ENCODE results near the gene NADK2. TPM values are rescaled to one million over a fixed set of nuclear protein-coding genes. Genes with fewer than 3 reads are reported as not detected.

Gene NADK2
- total RNA-seq, 1 experiment from 2014 or later = 21.2 TPM

DNA sequence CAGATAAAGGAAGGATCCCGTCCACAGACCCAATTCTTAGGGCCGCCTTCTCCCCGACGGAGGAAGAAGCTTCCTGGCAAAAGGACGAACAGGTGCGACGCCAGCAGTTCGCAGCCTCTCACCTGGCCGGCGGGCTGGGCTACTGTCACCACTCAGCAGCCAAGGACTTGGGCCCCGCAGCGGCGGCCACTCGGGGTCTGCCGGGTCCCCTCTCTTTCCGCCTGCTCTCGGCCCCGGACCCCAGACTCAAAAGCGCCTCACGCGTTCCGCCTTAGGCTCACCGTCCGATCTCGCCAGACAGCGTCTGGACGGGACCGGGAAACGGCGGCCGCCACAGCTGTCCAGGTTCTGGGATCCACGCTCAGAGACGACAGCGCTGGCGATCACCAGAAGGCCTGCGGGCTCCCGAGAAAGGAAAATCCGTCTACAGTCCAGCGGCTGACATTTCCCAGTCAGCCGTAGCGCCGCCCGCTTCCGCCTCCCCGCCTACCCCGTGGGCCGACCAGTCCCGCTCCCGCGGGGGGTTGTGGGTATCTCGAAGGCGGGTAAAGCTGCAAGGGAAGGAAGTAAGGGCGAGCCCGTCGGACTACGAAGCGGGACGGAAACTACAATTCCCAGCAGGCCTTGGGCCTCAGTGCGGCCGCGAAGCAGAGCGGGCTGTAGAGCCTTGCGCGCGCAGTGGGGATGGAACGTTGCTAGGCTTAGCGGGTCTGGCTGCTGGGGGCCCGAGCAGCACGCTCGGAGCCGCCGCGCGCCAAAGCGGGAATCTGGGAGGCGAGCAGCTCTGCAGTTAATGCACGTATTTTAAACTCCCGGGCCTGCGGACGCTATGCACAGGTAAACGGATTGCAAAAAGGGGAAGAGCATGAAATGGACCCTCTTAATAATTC, 90.0 kb downstream of the NADK2 start, which contains the start of the genes LMBRD2 and SKP2 (continued):
- TF ChIP-seq, protein P1, sequence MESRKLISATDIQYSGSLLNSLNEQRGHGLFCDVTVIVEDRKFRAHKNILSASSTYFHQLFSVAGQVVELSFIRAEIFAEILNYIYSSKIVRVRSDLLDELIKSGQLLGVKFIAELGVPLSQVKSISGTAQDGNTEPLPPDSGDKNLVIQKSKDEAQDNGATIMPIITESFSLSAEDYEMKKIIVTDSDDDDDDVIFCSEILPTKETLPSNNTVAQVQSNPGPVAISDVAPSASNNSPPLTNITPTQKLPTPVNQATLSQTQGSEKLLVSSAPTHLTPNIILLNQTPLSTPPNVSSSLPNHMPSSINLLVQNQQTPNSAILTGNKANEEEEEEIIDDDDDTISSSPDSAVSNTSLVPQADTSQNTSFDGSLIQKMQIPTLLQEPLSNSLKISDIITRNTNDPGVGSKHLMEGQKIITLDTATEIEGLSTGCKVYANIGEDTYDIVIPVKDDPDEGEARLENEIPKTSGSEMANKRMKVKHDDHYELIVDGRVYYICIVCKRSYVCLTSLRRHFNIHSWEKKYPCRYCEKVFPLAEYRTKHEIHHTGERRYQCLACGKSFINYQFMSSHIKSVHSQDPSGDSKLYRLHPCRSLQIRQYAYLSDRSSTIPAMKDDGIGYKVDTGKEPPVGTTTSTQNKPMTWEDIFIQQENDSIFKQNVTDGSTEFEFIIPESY (IDR thresholded peaks at IDR 0.05; ENCODE audit: extremely low read depth, insufficient replicate concordance, low read length) = no peak
- TF ChIP-seq ELF1 (IDR thresholded peaks at IDR 0.05; ENCODE audit: borderline replicate concordance, low read depth) = peak; percentile 93
- peak; percentile 79 for TF ChIP-seq SIN3A (IDR thresholded peaks at IDR 0.05; ENCODE audit: low read depth)
- peak; percentile 32 for TF ChIP-seq TCF7L2 (IDR thresholded peaks at IDR 0.05; ENCODE audit: borderline replicate concordance, extremely low read depth, insufficient read depth, insufficient read length)
- TF ChIP-seq EZH2 (IDR thresholded peaks at IDR 0.05) = no peak

GRCh38 chr5:36150676-36151433, 90.9 kb downstream of the NADK2 start:
- CTCF ChIA-PET = interaction anchor here (0.9 to 2.5 kb wide), 4 partner anchors 27 to 545 kb away, joined by 3 to 13 read pairs (median 7); partner anchors contain the start of gene NADK2
- peak; percentile 43 for ATAC-seq
- no peaks in the 10 kb centered on the region for H3K27me3 ChIP-seq (ENCODE audit: insufficient read depth, low read length)
- TF ChIP-seq, protein P2, sequence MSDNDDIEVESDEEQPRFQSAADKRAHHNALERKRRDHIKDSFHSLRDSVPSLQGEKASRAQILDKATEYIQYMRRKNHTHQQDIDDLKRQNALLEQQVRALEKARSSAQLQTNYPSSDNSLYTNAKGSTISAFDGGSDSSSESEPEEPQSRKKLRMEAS (IDR thresholded peaks at IDR 0.05) = 0 out of 2 replicates have a peak, but pooled peaks have one; percentile 28
- TF ChIP-seq YY1 (IDR thresholded peaks at IDR 0.05; ENCODE audit: extremely low read depth, insufficient replicate concordance, low read depth, low read length) = no peak
- no peak for TF ChIP-seq SIN3A (IDR thresholded peaks at IDR 0.05; ENCODE audit: low read depth)
- TF ChIP-seq POLR2AphosphoS5 (IDR thresholded peaks at IDR 0.05; ENCODE audit: low read depth, low read length) = no peak
- TF ChIP-seq ATF3 (IDR thresholded peaks at IDR 0.05) = no peak
- intact Hi-C loops (cut with micrococcal nuclease) = loop anchor here (5.0 kb wide), 1 partner anchor 91 kb away; the partner anchor contains the start of gene NADK2
- BruUV-seq (replicated peaks) = no TSS peak
- no peaks in the 10 kb centered on the region for H4K20me1 ChIP-seq (ENCODE audit: insufficient read depth)
- peak; percentile 19 for DNase-seq (ENCODE audit: low read depth, low spot score)
- H3K4me1 ChIP-seq (ENCODE audit: control insufficient read depth in 1 of 2, insufficient read depth in 2 of 2, low read length in 2 of 2) = peaks cover 6 to 12% of the 10 kb centered on the region in 2 experiments; a peak in 3 of 4 replicates
- peak overlapping the region; percentile 83 for H3K9ac ChIP-seq (ENCODE audit: low read length)
- H3K4me3 ChIP-seq (replicated peaks in 1 of 2; ENCODE audit: low read depth in 1 of 2, low read length in 2 of 2) = peak overlapping the region; percentile 73 to 81
- peak overlapping the region; percentile 79 for H3K4me2 ChIP-seq (ENCODE audit: low read length)
- no peaks in the 10 kb centered on the region for H3K9me3 ChIP-seq (ENCODE audit: control insufficient read depth in 1 of 2, insufficient read depth in 1 of 2, low read depth in 1 of 2, low read length in 2 of 2)
- peaks cover 39% of the 10 kb centered on the region for H3K79me2 ChIP-seq (ENCODE audit: insufficient read depth, low read length)
- H3K36me3 ChIP-seq (ENCODE audit: control insufficient read depth in 1 of 2, insufficient read depth in 2 of 2, low read length in 2 of 2) = peaks cover 12 to 15% of the 10 kb centered on the region in 2 experiments; a peak in 2 of 4 replicates
- RAD21 ChIA-PET (ENCODE audit: low non-redundant PET in 1 of 2, low total read pairs in 2 of 2, uncharacterized antibody in 2 of 2, unreplicated experiment in 2 of 2) = no interaction called here
- POLR2A ChIA-PET = interaction anchor here (1.0 kb wide), 1 partner anchor 72 kb away, joined by 4 read pairs; no protein-coding TSS in a partner anchor
- H3K9me2 ChIP-seq (ENCODE audit: insufficient read depth) = no peaks in the 10 kb centered on the region
- no peak overlapping the region for H2AFZ ChIP-seq (ENCODE audit: low read depth, low read length, poor library complexity, severe bottlenecking)
- H3K27ac ChIP-seq (ENCODE audit: low read depth, low read length) = peak overlapping the region; percentile 27

Measured in HCT116 (cell line).